Hippocampal formation (tissue), 2 donors: Measurements from ENCODE around the gene TMEM54.
"Not testable (repeated sequence)": the region's sequence is repeated elsewhere in the genome, so short reads cannot be mapped to it uniquely, and the experiment has no call there.

Experiments
- DNase-seq, 2 donors: peaks; one replicate each; lab custom pipeline; 2025; lab: John Stamatoyannopoulos, UW

The TMEM54 gene

GRCh38 chr1:32919811-32920733, 18.9 kb upstream of the TMEM54 start:
- DNase-seq, result no peak

DNA sequence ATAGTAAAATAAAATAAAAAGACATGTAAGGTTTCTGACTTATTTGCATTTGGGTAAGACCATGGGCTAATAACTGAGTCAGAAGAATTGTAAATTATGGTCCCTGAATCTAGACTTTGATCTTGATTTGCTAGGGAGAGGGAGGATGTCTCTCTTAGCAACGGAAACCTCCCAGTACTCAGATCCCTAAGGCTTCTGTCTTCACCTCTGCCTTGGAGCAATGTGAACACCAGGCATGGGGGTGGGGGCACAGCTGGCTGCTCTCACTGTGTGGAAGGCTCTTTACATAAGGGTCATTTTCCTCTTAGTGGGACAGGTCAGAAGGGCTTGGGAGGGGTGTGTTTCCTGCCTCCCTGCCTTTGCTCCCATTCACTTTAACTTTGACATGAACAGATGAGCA, 17.0 kb upstream of the TMEM54 start:
- DNase-seq, result no peak

GRCh38 chr1:32917521-32917920, 16.3 kb upstream of the TMEM54 start:
- DNase-seq, result no peak

- no peak for DNase-seq
Observed at GRCh38 chr1:32915766-32916706, 14.8 kb upstream of the TMEM54 start.

GRCh38 chr1:32910319-32910718, 9.1 kb upstream of the TMEM54 start:
- DNase-seq, result no peak

GRCh38 chr1:32907435-32907834, 6.2 kb upstream of the TMEM54 start:
- no peak for DNase-seq

DNA sequence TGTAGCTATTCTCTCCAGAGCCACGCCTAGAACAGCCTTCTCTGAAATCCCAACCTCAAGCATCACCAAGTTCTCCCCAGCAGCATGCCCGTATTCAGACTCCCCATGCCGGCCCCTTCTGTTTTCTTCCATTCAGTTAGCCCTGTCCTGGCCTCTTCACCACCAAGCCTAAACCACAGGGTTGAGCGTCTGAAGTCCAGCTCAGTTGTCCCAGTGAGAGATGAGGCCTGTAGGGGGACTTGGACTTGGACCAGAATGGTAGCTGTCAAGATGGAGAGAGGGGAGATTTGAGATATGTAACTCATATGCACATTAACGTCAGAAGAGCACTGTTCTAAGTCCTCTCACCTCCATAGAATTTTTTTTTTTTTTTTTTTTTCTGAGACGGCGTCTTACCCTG, 5.5 kb upstream of the TMEM54 start:
- no peak for DNase-seq

DNA sequence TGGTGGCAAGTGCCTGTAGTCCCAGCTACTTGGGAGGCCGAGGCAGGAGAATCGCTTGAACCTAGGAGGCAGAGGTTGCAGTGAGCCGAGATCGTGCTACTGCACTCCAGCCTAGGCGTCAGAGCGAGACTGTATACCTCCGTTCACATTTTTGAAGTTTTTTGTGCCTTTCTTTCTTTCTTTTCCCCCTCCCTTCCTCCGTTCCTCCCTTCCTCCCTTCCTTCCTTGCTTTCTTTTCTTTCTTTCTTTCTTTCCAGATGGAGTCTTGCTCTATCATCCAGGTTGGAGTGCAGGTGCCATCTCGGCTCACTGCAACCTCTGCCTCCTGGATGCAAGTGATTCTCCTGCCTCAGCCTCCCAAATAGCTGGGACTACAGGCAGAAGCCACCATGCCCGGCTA, 4.4 kb upstream of the TMEM54 start:
- not testable (repeated sequence) for DNase-seq

GRCh38 chr1:32904797-32905196, 3.6 kb upstream of the TMEM54 start:
- DNase-seq, result no peak

DNA sequence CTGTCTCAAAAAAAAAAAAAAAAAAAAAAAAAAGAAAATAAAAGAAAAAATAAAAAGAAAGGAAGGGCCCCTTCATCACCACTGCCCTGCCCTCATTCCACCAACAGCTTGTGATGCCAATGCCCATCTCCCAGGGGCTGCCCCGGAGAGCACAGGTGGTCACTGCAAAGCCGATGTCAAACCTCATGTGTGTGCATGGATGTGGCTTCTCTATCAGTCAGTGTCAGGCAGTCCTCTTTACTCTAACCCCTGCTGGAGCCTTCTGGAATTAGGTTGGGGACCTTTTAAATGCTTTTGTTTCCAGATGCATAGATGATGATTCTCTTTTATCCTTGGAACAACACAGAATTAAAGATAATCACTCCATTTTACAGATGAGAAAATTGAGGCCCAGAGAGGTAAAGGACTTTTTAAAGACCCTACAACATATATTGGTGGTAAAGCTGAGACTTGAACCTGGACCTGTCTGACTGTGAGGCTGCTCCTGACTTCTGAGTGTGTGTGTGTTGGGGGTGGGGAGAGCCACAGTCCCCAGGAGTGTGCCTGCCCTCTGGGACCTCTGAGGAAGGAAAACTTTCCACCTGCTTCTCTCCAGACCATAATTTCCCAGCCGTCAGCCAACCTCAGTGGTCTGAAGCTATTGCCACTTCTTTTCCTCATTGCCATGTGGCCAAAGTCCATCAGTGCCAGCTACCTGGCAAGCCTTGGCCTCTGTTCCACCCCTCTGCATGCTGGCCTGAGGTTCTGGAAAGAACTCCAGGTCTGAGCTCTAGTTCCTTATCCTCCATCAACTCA, 3.0 kb upstream of the TMEM54 start:
- no peak for DNase-seq

- DNase-seq, result no peak
Observed at GRCh38 chr1:32902535-32902920, 1.3 kb upstream of the TMEM54 start.

DNA sequence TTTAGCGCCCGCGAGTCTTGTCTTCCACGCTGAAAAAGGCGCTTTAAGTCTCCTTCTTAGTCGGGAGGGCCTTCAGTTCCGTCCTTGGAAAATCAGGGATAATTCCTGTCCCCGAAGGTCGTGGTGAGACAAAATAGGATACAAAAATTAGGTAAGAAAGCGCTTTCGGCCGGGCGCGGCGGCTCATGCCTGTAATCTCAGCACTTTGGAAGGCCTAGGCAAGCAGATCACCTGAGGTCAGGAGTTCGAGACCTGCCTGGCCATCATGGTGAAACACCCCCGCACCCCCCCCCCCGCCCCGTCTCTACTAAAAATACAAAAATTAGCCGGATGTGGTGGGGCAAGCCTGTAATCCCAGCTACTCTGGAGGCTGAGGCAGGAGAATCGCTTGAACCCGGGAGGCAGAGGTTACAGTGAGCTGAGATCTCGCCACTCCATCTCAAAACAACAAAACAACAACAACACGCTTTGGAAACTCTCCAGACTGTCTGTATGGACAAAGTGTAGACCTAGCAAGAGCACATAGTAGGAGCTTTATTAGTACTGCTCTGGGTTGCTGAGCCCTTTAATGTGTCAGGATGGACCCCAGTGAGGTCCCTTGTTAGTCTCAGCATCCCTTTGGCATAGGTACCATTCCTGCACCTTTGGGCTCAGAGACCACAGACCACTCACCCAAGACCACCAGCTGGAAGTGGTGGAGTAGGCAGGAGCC, 790 bp upstream of the TMEM54 start:
- no peak for DNase-seq

DNA sequence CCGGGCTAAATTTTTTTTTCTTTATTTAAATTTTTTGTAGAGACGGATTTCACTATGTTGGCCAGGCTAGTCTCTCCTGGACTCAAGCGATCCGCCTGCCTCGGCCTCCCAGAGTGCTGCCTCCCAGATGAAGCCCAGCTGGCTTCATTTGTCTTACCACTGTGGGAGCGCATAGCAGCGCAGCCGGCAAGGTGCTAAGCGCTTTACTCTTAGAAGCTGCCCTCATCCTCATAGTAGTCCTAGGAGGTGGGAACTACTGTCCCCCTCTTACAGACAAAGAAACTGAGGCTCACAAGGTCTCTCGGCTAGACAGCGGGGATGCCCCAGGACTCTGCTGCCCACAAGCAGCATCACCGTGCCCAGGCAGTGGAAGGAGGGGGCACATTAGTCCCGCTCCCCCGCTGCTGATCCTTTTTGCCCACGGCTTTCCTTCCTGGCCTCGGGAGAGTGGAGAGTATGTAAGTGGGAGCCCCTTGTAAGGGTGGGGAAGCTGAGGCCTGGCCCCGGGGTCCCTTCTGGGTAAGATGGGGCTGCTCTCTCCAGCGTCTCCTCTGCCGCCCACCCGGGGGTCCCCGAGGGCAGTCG, 726 bp downstream of the TMEM54 start:
- DNase-seq, result no peak

- DNase-seq, result no peak
Observed at GRCh38 chr1:32899586-32900296, 1.4 kb downstream of the TMEM54 start.

DNA sequence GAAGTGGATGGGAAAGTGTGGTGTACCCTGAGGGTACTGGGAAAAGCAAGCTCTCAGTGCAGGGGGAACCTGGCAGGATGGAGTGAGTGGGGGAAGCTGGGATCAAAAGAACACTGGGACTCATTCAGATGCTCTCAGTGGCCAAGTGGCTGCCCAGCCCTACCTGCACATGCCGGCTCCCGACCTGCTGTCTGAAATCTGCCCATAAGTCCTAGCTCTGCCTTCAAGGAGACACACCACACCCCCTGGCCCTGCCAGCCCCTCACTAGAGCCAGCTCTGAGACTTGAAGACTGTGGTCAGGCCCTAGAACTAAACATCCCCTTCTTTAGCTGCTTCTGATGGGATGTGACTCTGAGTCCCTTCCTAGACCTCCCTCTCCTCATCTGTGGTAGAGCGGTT, 2.2 kb downstream of the TMEM54 start:
- DNase-seq, result no peak

DNA sequence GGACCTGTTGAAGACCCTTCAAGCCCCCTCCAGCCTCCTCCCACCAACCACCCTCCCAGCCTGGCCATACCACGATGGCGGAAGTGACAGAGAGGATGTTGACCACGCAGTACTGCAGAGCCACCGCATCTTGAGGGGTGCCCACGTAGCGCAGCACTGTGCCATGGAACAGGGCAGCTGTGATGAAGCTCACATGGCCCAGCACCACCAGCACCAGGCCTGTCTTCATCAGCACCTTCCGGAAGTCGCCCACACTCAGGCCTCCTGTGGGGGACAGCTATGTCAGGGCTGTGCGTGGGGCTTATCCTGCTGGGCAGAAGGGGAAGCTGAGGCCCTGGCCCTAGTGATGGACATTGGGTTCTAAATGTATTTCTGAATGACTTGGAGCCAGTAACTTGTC, 3.1 kb downstream of the TMEM54 start:
- DNase-seq, result no peak

DNA sequence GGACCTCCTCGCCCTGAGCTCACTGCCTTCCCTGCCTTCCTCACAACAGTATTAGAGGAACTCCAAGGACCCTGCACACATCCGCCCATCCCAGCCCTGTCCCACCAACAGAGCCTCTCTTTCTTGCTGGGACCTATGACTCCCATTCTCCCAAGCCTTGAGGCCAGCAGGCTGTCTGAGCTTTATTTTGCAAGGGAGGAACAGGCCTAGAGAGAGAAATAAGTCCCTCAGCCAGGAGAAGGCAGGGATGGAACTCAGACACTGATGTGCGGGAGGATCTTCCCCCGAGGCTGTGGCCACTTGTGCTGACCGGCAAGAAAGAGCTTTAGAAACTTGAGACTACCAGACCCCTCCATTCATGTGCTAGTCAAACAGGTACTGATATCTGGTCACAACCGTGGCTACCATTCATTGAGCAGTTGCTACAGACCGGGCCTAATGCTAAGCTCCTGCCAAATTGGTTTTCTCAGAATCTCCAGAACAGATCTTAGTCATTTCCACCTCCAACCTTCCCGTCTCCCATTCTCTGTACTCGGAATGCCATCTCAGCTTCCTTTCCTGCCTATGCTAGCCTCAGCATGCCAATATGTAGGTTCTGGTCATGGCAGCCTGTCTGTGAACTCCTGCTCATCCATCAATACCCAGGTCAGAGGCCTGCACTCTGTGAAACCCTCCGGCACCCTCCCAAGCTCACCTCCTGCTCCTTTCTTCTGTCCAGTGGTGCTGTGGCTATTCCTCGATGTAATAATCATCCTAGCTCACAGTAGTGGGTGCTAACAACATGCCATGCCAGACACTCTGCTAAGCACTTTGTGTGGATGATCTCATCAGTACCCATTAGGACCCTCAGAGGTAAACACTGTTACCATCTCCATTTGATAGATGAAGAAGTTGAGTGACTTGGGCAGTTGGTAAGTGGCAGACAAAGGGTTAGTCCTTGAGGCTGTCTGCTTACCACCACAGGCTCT, 3.8 kb downstream of the TMEM54 start:
- DNase-seq, result no peak

DNA sequence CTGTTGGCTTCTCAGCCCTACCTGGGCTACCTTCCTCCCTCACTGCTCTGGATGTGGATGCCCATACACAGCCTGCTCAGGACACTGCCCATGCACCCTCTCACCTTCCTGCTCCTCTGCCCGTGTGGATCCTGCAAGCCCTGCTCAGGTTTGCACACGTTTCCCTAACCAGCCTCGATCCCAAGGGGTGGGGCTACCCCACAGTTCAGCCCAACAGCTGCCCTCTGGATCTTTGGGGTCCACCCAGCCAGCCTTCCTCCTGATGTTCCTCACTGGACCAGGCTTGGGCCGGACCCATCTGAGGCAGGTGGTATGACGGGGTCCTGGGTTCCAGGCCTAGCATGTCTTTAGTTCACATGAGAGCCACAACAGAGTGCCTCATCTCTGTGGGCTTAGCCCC, 4.7 kb downstream of the TMEM54 start:
- DNase-seq, result no peak
